ENCODE measurements around the gene TPCN2.
A peak's percentile ranks its signal among the peaks of the same experiment; 100 is the strongest.

TPCN2 gene

GRCh38 chr11:69113226-69113625, 64.5 kb downstream of the TPCN2 start:
- DNase-seq (ENCODE audit: low spot score): no peak

GRCh38 chr11:69113646-69114340, 65.1 kb downstream of the TPCN2 start:
- no peak for DNase-seq (ENCODE audit: low spot score)

GRCh38 chr11:69114362-69114761, 65.6 kb downstream of the TPCN2 start:
- no peak for DNase-seq (ENCODE audit: low spot score)

- no peak for DNase-seq (ENCODE audit: low spot score)
Observed at GRCh38 chr11:69114811-69115523, 66.2 kb downstream of the TPCN2 start.

- DNase-seq (ENCODE audit: low spot score): no peak
Observed at GRCh38 chr11:69115586-69116560, 67.1 kb downstream of the TPCN2 start.

- no peak for DNase-seq (ENCODE audit: low spot score)
Observed at GRCh38 chr11:69116671-69117070, 67.9 kb downstream of the TPCN2 start.

- no peak for DNase-seq (ENCODE audit: low spot score)
Observed at GRCh38 chr11:69119190-69119589, 70.5 kb downstream of the TPCN2 start.

- DNase-seq (ENCODE audit: low spot score): no peak
Observed at GRCh38 chr11:69120096-69120875, 71.6 kb downstream of the TPCN2 start.

GRCh38 chr11:69121021-69121420, 72.3 kb downstream of the TPCN2 start:
- DNase-seq (ENCODE audit: low spot score): no peak

- DNase-seq (ENCODE audit: low spot score): no peak
Observed at GRCh38 chr11:69121621-69122325, 73.0 kb downstream of the TPCN2 start.

GRCh38 chr11:69122326-69122629, 73.5 kb downstream of the TPCN2 start:
- DNase-seq (ENCODE audit: low spot score): no peak

- peak; percentile 79 for DNase-seq (ENCODE audit: low spot score)
Observed at GRCh38 chr11:69122630-69123431, 74.1 kb downstream of the TPCN2 start.

GRCh38 chr11:69123593-69124545, 75.1 kb downstream of the TPCN2 start:
- no peak for DNase-seq (ENCODE audit: low spot score)

GRCh38 chr11:69125861-69126260, 77.1 kb downstream of the TPCN2 start:
- DNase-seq (ENCODE audit: low spot score): no peak

GRCh38 chr11:69126286-69126685, 77.6 kb downstream of the TPCN2 start:
- DNase-seq (ENCODE audit: low spot score): peak; percentile 42

GRCh38 chr11:69127081-69127850, 78.5 kb downstream of the TPCN2 start:
- DNase-seq (ENCODE audit: low spot score): peak; percentile 39

- DNase-seq (ENCODE audit: low spot score): no peak
Observed at GRCh38 chr11:69127884-69128283, 79.2 kb downstream of the TPCN2 start.

- DNase-seq (ENCODE audit: low spot score): no peak
Observed at GRCh38 chr11:69129053-69129452, 80.3 kb downstream of the TPCN2 start.

Measured in ecto neural progenitor cell (in vitro differentiated cells).